ENCODE measurements around the gene PHF13. TPM values are rescaled to one million over a fixed set of nuclear protein-coding genes. Genes with fewer than 3 reads are reported as not detected.

PHF13 gene
- total and polyA plus RNA-seq, 10 of the 15 experiments (the other 5 are each of a cell fraction or from before 2014, with no cell fraction given) = 0.87 to 15.4 (median 5.1) TPM

GRCh38 chr1:6570100-6570499 is 43.4 kb upstream of the PHF13 start:
- BruUV-seq (replicated peaks) = no TSS peak

More at GRCh38 chr1:6570100-6570499, 43.4 kb upstream of the PHF13 start:
- Histone ChIP-seq H3K27ac (ENCODE audit: control insufficient read depth, insufficient read depth) (no peak overlapping the region), H3K4me2 (ENCODE audit: control insufficient read depth, insufficient read depth) (no peak overlapping the region), H3K4me1 (ENCODE audit: control insufficient read depth, insufficient read depth, low read length) (no peaks in the 10 kb centered on the region), H3K27me3 (replicated peaks in 1 of 2; ENCODE audit: control insufficient read depth in 2 of 2, insufficient read depth in 2 of 2, low read length in 1 of 2) (no peaks in the 10 kb centered on the region; a peak in 1 of 4 replicates), H2AFZ (ENCODE audit: control insufficient read depth, low read depth, low read length) (no peak overlapping the region), H3K9ac (ENCODE audit: control insufficient read depth, insufficient read depth, low read length) (no peak overlapping the region), H3K36me3 (ENCODE audit: control insufficient read depth in 2 of 2, insufficient read depth in 2 of 2, low read length in 1 of 2) (no peaks in the 10 kb centered on the region), H3K9me3 (replicated peaks; ENCODE audit: control insufficient read depth, insufficient read depth, low read length) (no peaks in the 10 kb centered on the region; the same call in 1 of the 3 replicates), H3K4me3 (no peak overlapping the region), H3K79me2 (ENCODE audit: control insufficient read depth, insufficient read depth, low read length) (no peaks in the 10 kb centered on the region), H4K20me1 (ENCODE audit: control insufficient read depth, insufficient read depth) (no peaks in the 10 kb centered on the region)
- POLR2A ChIA-PET = no interaction called here
- SMC1A ChIA-PET (ENCODE audit: uncharacterized antibody, unreplicated experiment) = no interaction called here
- CTCF ChIA-PET = interaction anchor here (0.6 kb wide), 1 partner anchor 15 kb away, joined by 3 read pairs; the partner anchor contains the start of gene NOL9
- intact Hi-C loops (cut with micrococcal nuclease; ENCODE audit: unreplicated experiment) = no loop called here
- DNase-seq (ENCODE audit: low read depth, low spot score) (no peak), ATAC-seq (no peak), FAIRE-seq (no peak)
- TF ChIP-seq RUNX3 (IDR thresholded peaks at IDR 0.05; ENCODE audit: low read length) = no peak
- no peak for TF ChIP-seq BCLAF1 (IDR thresholded peaks at IDR 0.05)
- TF ChIP-seq LARP7 (IDR thresholded peaks at IDR 0.05) = no peak
- TF ChIP-seq NFYB (IDR thresholded peaks at IDR 0.05; ENCODE audit: insufficient read depth, low read depth, low read length) = no peak
- no peak for TF ChIP-seq ZNF274 (IDR thresholded peaks at IDR 0.05; ENCODE audit: insufficient read depth, insufficient read length)
- no peak for TF ChIP-seq ATF2 (IDR thresholded peaks at IDR 0.05; ENCODE audit: low read length)
- TF ChIP-seq SMAD1 (IDR thresholded peaks at IDR 0.05; ENCODE audit: low read depth, partially characterized antibody) = no peak
- TF ChIP-seq SUZ12 (IDR thresholded peaks at IDR 0.05; ENCODE audit: unreplicated experiment) = no peak
- no peak for TF ChIP-seq SMAD5 (IDR thresholded peaks at IDR 0.05; ENCODE audit: low read depth)
- 0% methylated on average over 3 of the region's 3 CpGs for WGBS (ENCODE audit: insufficient coverage, insufficient replicate concordance, low lambda C conversion rate, missing lambda C conversion rate)
- in situ Hi-C loops (cut with MboI) = no loop called here
- RAD21 ChIA-PET (ENCODE audit: unreplicated experiment) = no interaction called here
